D341Med (cell line): Measurements from ENCODE around the gene GAPDH.

Experiments
- DNase-seq: peaks from one replicate; pipeline ENCODE4 v3.0.0; 2012; ENCODE audit warnings: low spot score

Gene GAPDH

DNA sequence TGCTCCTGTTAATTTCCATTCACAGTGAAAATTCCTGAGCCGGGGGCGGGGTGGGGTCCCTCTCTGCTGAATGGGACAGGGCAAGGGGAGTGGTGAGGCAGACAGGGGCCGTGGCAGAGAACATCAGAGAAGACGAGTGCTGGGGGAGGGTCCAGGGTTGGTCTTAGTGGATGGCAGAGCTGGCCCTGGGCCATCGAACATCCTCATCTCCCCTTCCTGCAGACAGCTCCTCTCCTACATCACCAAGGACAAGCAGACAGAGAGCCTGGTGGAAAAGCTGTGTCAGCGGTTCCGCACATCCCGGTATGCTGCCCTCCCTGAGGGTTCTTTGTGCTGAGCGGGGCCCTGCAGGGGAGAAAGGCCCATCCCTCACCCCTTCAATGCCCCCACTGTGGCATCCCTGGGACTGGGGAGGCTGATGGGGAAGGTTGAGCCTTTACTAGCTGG, 5.0 kb upstream of the GAPDH start:
- no peak for DNase-seq

- DNase-seq, result no peak
Measured at GRCh38 chr12:6530576-6531260, 3.6 kb upstream of the GAPDH start.

GRCh38 chr12:6532051-6532926, 2.0 kb upstream of the GAPDH start:
- peak; percentile 59 for DNase-seq

- peak; percentile 82 for DNase-seq
Measured at GRCh38 chr12:6532927-6533652, 1.2 kb upstream of the GAPDH start.

- no peak for DNase-seq
Measured at GRCh38 chr12:6533653-6533922, 729 bp upstream of the GAPDH start.

DNA sequence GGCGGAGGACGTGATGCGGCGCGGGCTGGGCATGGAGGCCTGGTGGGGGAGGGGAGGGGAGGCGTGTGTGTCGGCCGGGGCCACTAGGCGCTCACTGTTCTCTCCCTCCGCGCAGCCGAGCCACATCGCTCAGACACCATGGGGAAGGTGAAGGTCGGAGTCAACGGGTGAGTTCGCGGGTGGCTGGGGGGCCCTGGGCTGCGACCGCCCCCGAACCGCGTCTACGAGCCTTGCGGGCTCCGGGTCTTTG, 303 bp downstream of the GAPDH start:
- no peak for DNase-seq

GRCh38 chr12:6534945-6535696, 804 bp downstream of the GAPDH start:
- peak; percentile 76 for DNase-seq

- no peak for DNase-seq
Measured at GRCh38 chr12:6535697-6535946, 1.3 kb downstream of the GAPDH start.

GRCh38 chr12:6535960-6536847, 1.9 kb downstream of the GAPDH start:
- DNase-seq, result no peak

DNA sequence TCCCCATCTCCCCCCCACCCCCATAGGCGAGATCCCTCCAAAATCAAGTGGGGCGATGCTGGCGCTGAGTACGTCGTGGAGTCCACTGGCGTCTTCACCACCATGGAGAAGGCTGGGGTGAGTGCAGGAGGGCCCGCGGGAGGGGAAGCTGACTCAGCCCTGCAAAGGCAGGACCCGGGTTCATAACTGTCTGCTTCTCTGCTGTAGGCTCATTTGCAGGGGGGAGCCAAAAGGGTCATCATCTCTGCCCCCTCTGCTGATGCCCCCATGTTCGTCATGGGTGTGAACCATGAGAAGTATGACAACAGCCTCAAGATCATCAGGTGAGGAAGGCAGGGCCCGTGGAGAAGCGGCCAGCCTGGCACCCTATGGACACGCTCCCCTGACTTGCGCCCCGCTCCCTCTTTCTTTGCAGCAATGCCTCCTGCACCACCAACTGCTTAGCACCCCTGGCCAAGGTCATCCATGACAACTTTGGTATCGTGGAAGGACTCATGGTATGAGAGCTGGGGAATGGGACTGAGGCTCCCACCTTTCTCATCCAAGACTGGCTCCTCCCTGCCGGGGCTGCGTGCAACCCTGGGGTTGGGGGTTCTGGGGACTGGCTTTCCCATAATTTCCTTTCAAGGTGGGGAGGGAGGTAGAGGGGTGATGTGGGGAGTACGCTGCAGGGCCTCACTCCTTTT, 2.7 kb downstream of the GAPDH start:
- no peak for DNase-seq

GRCh38 chr12:6537580-6538419, 3.5 kb downstream of the GAPDH start:
- peak; percentile 64 for DNase-seq

GRCh38 chr12:6538420-6539313, 4.3 kb downstream of the GAPDH start:
- DNase-seq, result no peak

- no peak for DNase-seq
Measured at GRCh38 chr12:6539314-6539682, 5.0 kb downstream of the GAPDH start.

DNA sequence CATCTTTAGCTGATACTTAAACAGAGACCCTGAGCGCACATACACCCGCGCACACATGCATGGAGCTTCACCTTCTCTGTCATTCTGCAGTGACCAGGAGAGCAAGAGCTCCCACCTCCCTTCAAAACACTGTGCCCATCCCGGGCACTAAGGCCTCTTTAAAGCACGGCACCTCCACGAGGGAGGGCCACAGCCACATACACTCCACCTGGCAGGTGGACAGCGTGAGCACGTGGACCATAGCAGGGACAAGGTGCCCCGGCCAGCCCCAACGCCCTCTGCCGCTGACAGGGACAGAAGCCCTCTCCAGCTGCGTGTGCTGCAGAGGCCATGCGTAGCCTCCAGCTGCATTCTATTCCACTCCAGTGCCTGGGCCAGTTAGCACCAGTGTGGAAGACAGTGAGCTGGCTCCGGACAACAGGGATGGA, 5.4 kb downstream of the GAPDH start:
- peak; percentile 42 for DNase-seq

GRCh38 chr12:6540181-6540877, 6.0 kb downstream of the GAPDH start:
- DNase-seq, result peak; percentile 81

GRCh38 chr12:6541371-6542165, 7.3 kb downstream of the GAPDH start:
- no peak for DNase-seq

DNA sequence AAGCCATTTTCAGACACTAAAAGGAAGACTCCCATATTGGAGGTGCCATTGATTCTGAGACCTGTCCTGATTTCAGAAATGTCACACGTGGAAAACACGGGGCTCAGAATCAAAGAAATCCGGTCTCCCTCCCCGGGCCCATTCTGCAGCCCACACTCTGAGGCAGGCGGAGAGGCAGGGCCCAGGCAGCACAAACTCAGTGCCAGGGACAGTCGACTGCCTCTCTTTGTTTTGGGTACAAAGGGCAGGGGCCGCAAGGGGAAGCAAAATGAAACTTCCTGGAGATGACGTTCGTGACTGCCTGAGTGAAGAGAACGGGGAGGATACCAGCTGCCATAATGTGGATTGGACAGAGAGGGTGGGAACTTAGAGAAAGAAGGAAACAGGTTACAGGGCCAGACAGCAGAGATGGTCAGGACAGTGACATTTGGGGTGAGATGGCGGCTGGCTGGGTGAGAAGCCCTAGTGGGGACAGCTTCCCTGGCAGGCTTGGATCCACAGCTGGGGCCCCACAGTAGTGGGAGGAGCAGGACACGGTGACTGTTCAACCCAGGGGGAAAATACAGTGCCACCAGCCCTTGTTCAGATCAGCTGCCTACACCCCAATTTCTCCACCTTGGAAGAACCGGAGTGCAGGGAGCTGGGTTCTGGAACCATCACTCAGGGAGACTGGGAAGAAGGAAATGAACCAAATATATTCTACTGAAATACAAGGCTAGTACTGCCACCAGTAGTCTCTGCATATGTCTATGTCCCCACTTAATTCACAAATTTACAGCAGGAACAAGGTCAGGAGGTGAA, 8.1 kb downstream of the GAPDH start:
- DNase-seq, result no peak
